Aorta (tissue), 5 donors: ENCODE measurements around the gene IPO4. TPM values are rescaled to one million over a fixed set of nuclear protein-coding genes. Genes with fewer than 3 reads are reported as not detected.

Experiments
- ATAC-seq: fragments of 200-7000 bp; cut with Tn5 transposase; one replicate; pipeline ENCODE4 v1.9.1; 2022; ENCODE audit warnings: moderate library complexity; ENCODE audit not compliant: low FRiP score
- DNase-seq, 2 donors: peaks; one replicate each; pipeline ENCODE4 v3.0.0-alpha.2; 2020
- H3K27ac ChIP-seq, 2 donors: one replicate each; pipeline ENCODE4 v1.5.1; 2013; ENCODE audit warnings: low read length in 2 of 2, mild to moderate bottlenecking in 2 of 2, moderate library complexity in 2 of 2, control low read depth in 1 of 2, inconsistent platforms in 1 of 2, low read depth in 1 of 2
- H3K27me3 ChIP-seq, 2 donors: one replicate each; pipeline ENCODE4 v1.6.1; 2013; ENCODE audit warnings: control low read depth in 1 of 2, low read length in 1 of 2, mild to moderate bottlenecking in 1 of 2, moderate library complexity in 1 of 2; ENCODE audit not compliant: insufficient read depth in 2 of 2, control insufficient read depth in 1 of 2
- H3K36me3 ChIP-seq, 2 donors: one replicate each; pipeline ENCODE4 v1.6.1; 2013; ENCODE audit warnings: control low read depth in 1 of 2, low read length in 1 of 2, mild to moderate bottlenecking in 1 of 2; ENCODE audit not compliant: insufficient read depth in 2 of 2, control insufficient read depth in 1 of 2
- H3K4me1 ChIP-seq, 2 donors: one replicate each; pipeline ENCODE4 v1.6.1; 2013; ENCODE audit warnings: low read length in 2 of 2, control low read depth in 1 of 2, mild to moderate bottlenecking in 1 of 2, moderate library complexity in 1 of 2; ENCODE audit not compliant: insufficient read depth in 2 of 2, control insufficient read depth in 1 of 2
- H3K4me3 ChIP-seq, 2 donors: one replicate each; pipeline ENCODE4 v1.5.1; 2013; ENCODE audit warnings: low read length in 2 of 2, control low read depth in 1 of 2, mild to moderate bottlenecking in 1 of 2
- H3K9me3 ChIP-seq: one replicate; pipeline ENCODE4 v1.6.1; 2013; ENCODE audit warnings: mild to moderate bottlenecking, low read length; ENCODE audit not compliant: control insufficient read depth
- WGBS, 2 donors: extraction: QIAGEN DNeasy Blood & Tissue Kit; methylation state at CpG; one replicate each; pipeline ENCODE4 v1.1.7; 2013; 5-methylcytosine and 5-hydroxymethylcytosine counted together
- intact Hi-C, 2 donors: fragments of 100-400 bp; cut with DNase I; formaldehyde crosslinking; loops; one replicate each; pipeline versions ENCODE4 v1.14.2 to v1.15.0; 2022
- polyA plus RNA-seq, 2 donors: library from polyadenylated mRNA; stranded (reverse); fragments of 200-250 nt; gene quantifications; one replicate each; pipeline ENCODE4 v1.2.3, GENCODE V29; 2013
- total RNA-seq, 2 donors: library from RNA; stranded (reverse); fragmentation: NEBNext Ultra II Directional; extraction: Animal tissue kit (Norgen Biotek cat#: 25700); gene quantifications; one replicate each; pipeline ENCODE4 v1.2.1, GENCODE V29; 2021
- donor health status: healthy with polysubstance abuse.
- donor health status: Bipolar disorder and iron deficiency.
- donor health status: DM: no; HTN: no; CAD: no.
- donor health status: DM: no; HTN: no; CAD: no.
- donor health status: DM: yes; HTN: yes; CAD: no.

The IPO4 gene
- total and polyA plus RNA-seq, 4 donors: 3.4 to 29.3 (median 17.5) TPM

GRCh38 chr14:24171422-24172260 lies 17.0 kb downstream of the IPO4 start, which contains the start of gene REC8:
Gene REC8 (plus strand): TSS chr14:24172080. CDS start chr14:24172553, 473 bp downstream.
- intact Hi-C loops: no loop called here
- ATAC-seq (peak; percentile 82), DNase-seq (peak; percentile 87 to 89)
- no peak within 1 kb of the TSS for H3K27ac ChIP-seq
- H3K9me3 ChIP-seq: no peaks in the 10 kb centered on the region
- H3K4me1 ChIP-seq: peaks cover 0 to 2% of the 10 kb centered on the region in 2 donors
- H3K27me3 ChIP-seq: no peaks in the 10 kb centered on the region
- peaks cover 0 to 2% of the 10 kb centered on the region in 2 donors for H3K36me3 ChIP-seq
- H3K4me3 ChIP-seq: peak within 1 kb of the TSS in 1 of 2 donors; percentile 4
- 9% methylated on average over 63 of the region's 63 CpGs for WGBS, 2 donors

- no peak overlapping the region for H3K4me3 ChIP-seq
- H3K27me3 ChIP-seq: no peaks in the 10 kb centered on the region
- peaks cover 0 to 2% of the 10 kb centered on the region in 2 donors for H3K4me1 ChIP-seq
- peaks cover 7 to 16% of the 10 kb centered on the region in 2 donors for H3K36me3 ChIP-seq
- 83 to 88% methylated on average over 3 of the region's 3 CpGs for WGBS, 2 donors
- intact Hi-C loops: loop anchor here in 1 of 2 donors (10.0 kb wide), 1 partner anchor 53 kb away; the partner anchor contains the start of genes DCAF11 and NRL
- no peak for DNase-seq
- no peak for ATAC-seq
- no peak overlapping the region for H3K27ac ChIP-seq
- no peaks in the 10 kb centered on the region for H3K9me3 ChIP-seq
These were observed 21.0 kb downstream of the IPO4 start for GRCh38 chr14:24167469-24168114.

GRCh38 chr14:24165785-24166184 lies 22.8 kb downstream of the IPO4 start:
- H3K36me3 ChIP-seq: peaks cover 7 to 16% of the 10 kb centered on the region in 2 donors
- no peaks in the 10 kb centered on the region for H3K9me3 ChIP-seq
- 93 to 94% methylated on average over 5 of the region's 5 CpGs for WGBS, 2 donors
- H3K4me3 ChIP-seq: no peak overlapping the region
- DNase-seq (no peak), ATAC-seq (no peak)
- no peaks in the 10 kb centered on the region for H3K4me1 ChIP-seq
- H3K27me3 ChIP-seq: no peaks in the 10 kb centered on the region
- H3K27ac ChIP-seq: no peak overlapping the region
- intact Hi-C loops: loop anchor here in 1 of 2 donors (10.0 kb wide), 1 partner anchor 51 kb away; the partner anchor contains the start of genes DCAF11 and NRL

- Histone ChIP-seq H3K4me1 (no peaks in the 10 kb centered on the region), H3K36me3 (peaks cover 7 to 16% of the 10 kb centered on the region in 2 donors), H3K27ac (no peak overlapping the region), H3K9me3 (no peaks in the 10 kb centered on the region), H3K27me3 (no peaks in the 10 kb centered on the region), H3K4me3 (no peak overlapping the region)
- DNase-seq: no peak
- 92% methylated on average over 14 of the region's 14 CpGs for WGBS, 2 donors
- intact Hi-C loops: loop anchor here in 1 of 2 donors (10.0 kb wide), 1 partner anchor 50 kb away; the partner anchor contains the start of genes DCAF11 and NRL
- no peak for ATAC-seq
These were observed 24.1 kb downstream of the IPO4 start for GRCh38 chr14:24164518-24164991.

DNA sequence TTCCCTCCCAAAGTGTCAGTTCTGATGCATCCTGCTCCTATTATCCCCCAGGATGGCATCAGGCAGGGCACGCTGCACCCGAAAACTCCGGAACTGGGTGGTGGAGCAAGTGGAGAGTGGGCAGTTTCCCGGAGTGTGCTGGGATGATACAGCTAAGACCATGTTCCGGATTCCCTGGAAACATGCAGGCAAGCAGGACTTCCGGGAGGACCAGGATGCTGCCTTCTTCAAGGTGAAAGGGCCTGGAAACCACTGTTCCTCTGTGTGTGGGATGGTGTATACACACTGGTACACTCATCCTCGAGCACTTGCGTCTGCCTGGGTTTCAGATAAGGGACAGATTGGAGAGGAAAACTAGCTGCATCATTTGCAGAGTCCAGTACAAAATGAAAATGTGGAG lies 26.5 kb downstream of the IPO4 start:
- Histone ChIP-seq H3K36me3 (peaks cover 12 to 15% of the 10 kb centered on the region in 2 donors), H3K27me3 (no peaks in the 10 kb centered on the region), H3K27ac (peak overlapping the region in 1 of 2 donors; percentile 26), H3K9me3 (no peaks in the 10 kb centered on the region), H3K4me1 (no peaks in the 10 kb centered on the region), H3K4me3 (peak overlapping the region; percentile 56 to 67)
- WGBS, 2 donors: 30 to 38% methylated on average over 8 of the region's 8 CpGs
- intact Hi-C loops: loop anchor here in 1 of 2 donors (10.0 kb wide), 1 partner anchor 47 kb away; the partner anchor contains the start of genes DCAF11 and NRL
- DNase-seq (no peak), ATAC-seq (no peak)

DNA sequence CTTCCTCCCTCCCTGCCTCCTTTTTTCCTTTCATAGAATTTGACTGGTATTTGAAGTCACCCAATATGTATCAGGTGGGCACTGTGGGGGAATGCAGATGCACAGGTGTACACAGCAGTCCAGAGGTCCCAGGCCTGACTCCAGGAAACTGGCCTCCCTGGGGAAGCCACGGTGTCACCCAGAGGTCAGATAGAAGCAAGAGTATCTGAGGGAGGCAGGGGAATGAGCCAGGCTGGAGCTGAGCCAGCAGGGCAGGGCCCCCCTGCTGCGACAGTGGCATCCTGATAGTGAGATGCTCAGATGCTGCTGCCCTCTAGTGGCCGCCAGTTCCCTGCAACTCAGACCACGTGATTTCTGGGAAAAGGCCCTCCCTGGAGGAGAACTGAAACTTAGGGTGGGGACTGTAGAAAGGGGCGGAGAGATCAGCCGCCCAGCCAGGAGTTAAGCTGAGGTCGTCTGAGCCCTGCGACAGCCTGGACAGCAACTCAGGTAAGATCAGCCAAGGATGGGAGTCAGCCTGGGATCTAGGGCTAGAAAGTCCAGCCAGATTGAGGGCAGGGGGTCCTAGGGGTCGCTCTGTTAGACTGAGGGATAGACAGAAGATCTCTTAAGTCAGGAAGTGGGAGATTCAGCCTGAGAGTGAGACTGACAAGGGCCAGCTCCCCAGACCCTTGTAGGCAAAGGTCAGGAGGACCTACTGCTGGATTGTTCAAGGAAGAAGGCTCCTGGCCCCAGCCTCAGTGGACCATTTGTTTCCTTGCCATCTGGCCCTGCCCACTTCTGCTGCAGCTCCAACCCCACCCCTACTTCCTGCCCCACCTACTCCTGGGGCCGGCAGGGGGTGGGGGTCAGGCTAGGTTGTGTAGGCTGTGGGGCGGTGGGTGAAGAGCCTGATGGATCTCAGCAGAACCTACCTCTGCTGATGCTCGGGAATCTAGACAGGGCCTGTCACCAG lies 27.5 kb downstream of the IPO4 start, which contains the start of gene IRF9:
Gene IRF9, plus strand, starts transcription at position 416 of the 955 bp plus-strand sequence. CDS start 880 bp downstream, outside the sequence.
- no peaks in the 10 kb centered on the region for H3K9me3 ChIP-seq
- DNase-seq (peak; percentile 96 to 98), ATAC-seq (peak; percentile 96)
- no peaks in the 10 kb centered on the region for H3K27me3 ChIP-seq
- H3K36me3 ChIP-seq: peaks cover 12 to 13% of the 10 kb centered on the region in 2 donors
- H3K27ac ChIP-seq: peak within 1 kb of the TSS in 1 of 2 donors; percentile 73
- peak within 1 kb of the TSS; percentile 56 to 67 for H3K4me3 ChIP-seq
- intact Hi-C loops: loop anchor here in 1 of 2 donors (2.0 to 10.0 kb wide), 2 partner anchors 28 to 46 kb away; partner anchors contain the start of genes DCAF11, IPO4 and NRL
- no peaks in the 10 kb centered on the region for H3K4me1 ChIP-seq
- 0% methylated on average over 12 of the region's 12 CpGs for WGBS, 2 donors

- Histone ChIP-seq H3K9me3 (no peaks in the 10 kb centered on the region), H3K4me1 (no peaks in the 10 kb centered on the region), H3K36me3 (peaks cover 10 to 13% of the 10 kb centered on the region in 2 donors), H3K4me3 (no peak overlapping the region), H3K27me3 (no peaks in the 10 kb centered on the region), H3K27ac (peak overlapping the region in 1 of 2 donors; percentile 10)
- ATAC-seq (peak; percentile 13), DNase-seq (no peak)
- WGBS, 2 donors: 85 to 90% methylated on average over 4 of the region's 4 CpGs
- intact Hi-C loops: loop anchor here in 1 of 2 donors (2.0 to 10.0 kb wide), 2 partner anchors 28 to 46 kb away; partner anchors contain the start of genes DCAF11, IPO4 and NRL
These were observed 28.1 kb downstream of the IPO4 start for GRCh38 chr14:24160499-24160849.
